ENCODE measurements around the gene SPAG16.

- TF ChIP-seq SUZ12 (IDR thresholded peaks at IDR 0.05; ENCODE audit: extremely low read depth, insufficient read depth, insufficient read length) (no peak), YY1 (IDR thresholded peaks at IDR 0.05; ENCODE audit: insufficient read depth, insufficient read length) (no peak), ZNF274 (IDR thresholded peaks at IDR 0.05; ENCODE audit: low read depth, low read length) (no peak)
Observed at GRCh38 chr2:213537579-213537978, 253.3 kb downstream of the SPAG16 start.

All from NT2/D1 (cell line).